ENCODE measurements around the gene TSN. TPM values are rescaled to one million over a fixed set of nuclear protein-coding genes. Genes with fewer than 3 reads are reported as not detected.

The TSN gene
- total RNA-seq, 1 donor from 2014 or later, result 60.4 TPM

DNA sequence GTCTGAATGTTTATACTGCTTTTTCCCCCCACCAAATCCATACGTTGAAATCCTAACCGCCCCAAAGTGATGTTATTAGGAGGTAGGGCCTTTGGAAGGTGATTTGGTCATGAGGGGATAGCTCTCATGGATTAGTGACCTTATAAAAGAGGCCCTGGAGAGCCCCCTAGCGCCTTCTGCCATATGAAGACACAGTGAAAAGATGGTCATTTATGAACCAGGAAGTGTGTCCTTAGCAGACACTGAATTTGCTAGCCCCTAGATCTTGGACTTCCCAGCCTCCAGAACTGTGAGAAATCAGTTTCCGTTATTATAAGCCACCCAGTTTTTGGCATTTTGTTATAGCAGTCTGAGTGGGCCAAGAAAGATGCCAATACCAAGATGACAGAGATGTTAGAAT is 7.2 kb upstream of the TSN start:
- H3K4me3 Mint-ChIP-seq, result no peak overlapping the region
- TF ChIP-seq, protein P1, sequence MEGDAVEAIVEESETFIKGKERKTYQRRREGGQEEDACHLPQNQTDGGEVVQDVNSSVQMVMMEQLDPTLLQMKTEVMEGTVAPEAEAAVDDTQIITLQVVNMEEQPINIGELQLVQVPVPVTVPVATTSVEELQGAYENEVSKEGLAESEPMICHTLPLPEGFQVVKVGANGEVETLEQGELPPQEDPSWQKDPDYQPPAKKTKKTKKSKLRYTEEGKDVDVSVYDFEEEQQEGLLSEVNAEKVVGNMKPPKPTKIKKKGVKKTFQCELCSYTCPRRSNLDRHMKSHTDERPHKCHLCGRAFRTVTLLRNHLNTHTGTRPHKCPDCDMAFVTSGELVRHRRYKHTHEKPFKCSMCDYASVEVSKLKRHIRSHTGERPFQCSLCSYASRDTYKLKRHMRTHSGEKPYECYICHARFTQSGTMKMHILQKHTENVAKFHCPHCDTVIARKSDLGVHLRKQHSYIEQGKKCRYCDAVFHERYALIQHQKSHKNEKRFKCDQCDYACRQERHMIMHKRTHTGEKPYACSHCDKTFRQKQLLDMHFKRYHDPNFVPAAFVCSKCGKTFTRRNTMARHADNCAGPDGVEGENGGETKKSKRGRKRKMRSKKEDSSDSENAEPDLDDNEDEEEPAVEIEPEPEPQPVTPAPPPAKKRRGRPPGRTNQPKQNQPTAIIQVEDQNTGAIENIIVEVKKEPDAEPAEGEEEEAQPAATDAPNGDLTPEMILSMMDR (IDR thresholded peaks at IDR 0.05; ENCODE audit: unreplicated experiment), result no peak
- H3K27ac Mint-ChIP-seq, result no peak overlapping the region
- no peaks in the 10 kb centered on the region for H3K4me1 Mint-ChIP-seq
- no peaks in the 10 kb centered on the region for H3K9me3 Mint-ChIP-seq
- peaks cover 2% of the 10 kb centered on the region for H3K27me3 Mint-ChIP-seq (ENCODE audit: low read depth)
- DNase-seq (ENCODE audit: low spot score in 2 of 2, unreplicated experiment in 2 of 2), result no peak
- no peaks in the 10 kb centered on the region for H3K36me3 Mint-ChIP-seq

DNA sequence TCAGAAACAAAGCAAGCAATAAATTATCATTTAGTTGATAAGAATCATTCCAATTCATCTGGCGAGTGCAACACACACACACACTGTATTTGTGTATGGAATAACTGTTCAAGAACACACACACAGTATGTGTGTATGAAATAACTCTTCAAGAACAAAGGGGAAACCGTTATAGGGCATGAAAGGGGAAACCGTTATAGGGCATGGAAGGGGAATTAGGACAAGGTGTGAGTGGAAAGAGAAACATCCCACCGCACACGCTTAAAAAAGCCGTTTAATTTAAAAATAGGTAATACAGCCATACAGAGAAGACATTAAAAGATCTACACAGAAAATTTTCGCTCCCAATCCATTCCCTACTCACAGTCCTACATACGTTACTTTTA is 607 bp upstream of the TSN start:
- Mint-ChIP-seq H3K36me3 (no peaks in the 10 kb centered on the region), H3K4me3 (peak overlapping the region; percentile 93), H3K9me3 (no peaks in the 10 kb centered on the region), H3K27ac (peak overlapping the region; percentile 73), H3K27me3 (ENCODE audit: low read depth) (no peaks in the 10 kb centered on the region), H3K4me1 (peaks cover 20% of the 10 kb centered on the region)
- no peak for DNase-seq (ENCODE audit: low spot score in 2 of 2, unreplicated experiment in 2 of 2)
- TF ChIP-seq, protein P1 (IDR thresholded peaks at IDR 0.05; ENCODE audit: unreplicated experiment), result no peak

DNA sequence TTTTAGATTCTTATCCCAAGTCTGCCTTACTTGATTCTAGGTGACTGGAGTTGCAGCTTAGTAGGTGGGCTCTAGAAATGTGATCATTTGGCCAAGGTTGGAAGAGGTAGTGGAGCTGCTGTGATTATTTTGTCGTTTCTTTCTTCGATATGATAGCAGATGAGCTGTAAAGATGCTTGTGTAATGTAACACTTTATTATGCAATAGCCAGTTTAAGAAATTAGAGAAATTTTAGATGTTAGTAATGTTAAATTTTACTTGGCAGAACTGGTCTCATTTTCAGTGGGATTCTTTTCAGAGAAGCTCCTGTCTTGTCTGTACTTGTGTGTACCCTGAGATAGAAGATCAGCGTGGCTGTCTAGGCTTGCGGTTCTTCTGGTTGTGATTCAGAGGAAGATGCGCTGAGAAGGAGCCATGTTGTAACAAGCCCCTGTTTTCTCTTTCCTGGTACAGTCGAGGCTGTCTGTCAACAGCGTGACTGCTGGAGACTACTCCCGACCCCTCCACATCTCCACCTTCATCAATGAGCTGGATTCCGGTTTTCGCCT is 9.3 kb downstream of the TSN start:
- H3K36me3 Mint-ChIP-seq, result peaks cover 31% of the 10 kb centered on the region
- TF ChIP-seq, protein P1 (IDR thresholded peaks at IDR 0.05; ENCODE audit: unreplicated experiment), result no peak
- no peak for DNase-seq (ENCODE audit: low spot score in 2 of 2, unreplicated experiment in 2 of 2)
- no peaks in the 10 kb centered on the region for H3K4me1 Mint-ChIP-seq
- H3K4me3 Mint-ChIP-seq, result no peak overlapping the region
- H3K27me3 Mint-ChIP-seq (ENCODE audit: low read depth), result no peaks in the 10 kb centered on the region
- H3K9me3 Mint-ChIP-seq, result no peaks in the 10 kb centered on the region
- H3K27ac Mint-ChIP-seq, result no peak overlapping the region

DNA sequence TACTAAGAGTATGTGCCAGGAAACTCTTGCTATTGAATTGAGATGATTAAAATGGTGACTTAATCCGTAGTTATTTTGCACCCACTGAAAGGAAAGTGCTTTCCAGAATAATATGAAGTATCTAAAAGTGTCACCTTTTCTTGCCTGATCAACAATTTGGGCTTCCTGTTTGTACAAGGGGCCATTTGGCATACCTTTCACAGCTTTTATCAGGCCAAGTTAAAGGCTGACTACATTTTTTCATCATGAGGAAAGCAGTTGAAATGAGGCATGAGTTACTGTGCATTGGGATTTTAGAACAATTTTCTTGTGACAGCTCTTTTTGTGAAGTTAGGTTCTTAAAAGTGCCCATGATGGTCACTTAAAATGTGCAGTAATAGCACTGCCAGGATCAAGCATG is 11.2 kb downstream of the TSN start:
- no peak for DNase-seq (ENCODE audit: low spot score in 2 of 2, unreplicated experiment in 2 of 2)
- Mint-ChIP-seq H3K4me1 (peaks cover under 1% of the 10 kb centered on the region), H3K9me3 (no peaks in the 10 kb centered on the region), H3K36me3 (peaks cover 33% of the 10 kb centered on the region), H3K27me3 (ENCODE audit: low read depth) (no peaks in the 10 kb centered on the region), H3K4me3 (no peak overlapping the region), H3K27ac (no peak overlapping the region)
- TF ChIP-seq, protein P1 (IDR thresholded peaks at IDR 0.05; ENCODE audit: unreplicated experiment), result no peak

DNA sequence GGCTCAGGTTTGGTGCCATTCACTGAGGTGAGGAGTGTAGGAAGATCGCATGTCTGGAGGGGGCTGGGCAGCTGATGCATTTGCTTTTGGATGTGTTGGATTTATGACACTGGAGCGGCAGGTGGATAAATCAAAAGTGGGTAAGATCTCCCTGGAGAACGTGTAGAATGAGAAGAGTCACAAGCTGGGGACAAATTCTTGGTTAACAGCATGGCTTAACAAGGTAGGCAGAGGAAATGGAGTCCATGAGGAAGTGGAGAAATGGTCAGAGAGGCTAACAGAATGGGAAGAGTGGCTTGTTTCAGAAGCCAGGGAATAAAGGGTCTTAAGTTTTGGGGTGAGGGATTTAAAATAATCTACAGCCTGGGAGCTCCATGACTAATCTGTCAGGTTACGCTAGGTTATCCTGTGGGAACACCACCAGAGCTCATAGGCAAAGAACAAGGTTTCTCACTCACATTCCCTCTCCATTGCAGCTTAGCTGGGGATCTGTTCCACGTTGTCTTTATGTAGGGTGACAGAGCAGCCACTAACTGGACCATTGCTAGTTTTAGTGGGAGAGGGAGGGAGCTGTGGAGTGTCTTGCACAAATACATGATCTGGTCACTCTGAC is 12.8 kb downstream of the TSN start:
- Mint-ChIP-seq H3K4me1 (peaks cover 8% of the 10 kb centered on the region), H3K36me3 (peaks cover 28% of the 10 kb centered on the region), H3K27me3 (ENCODE audit: low read depth) (no peaks in the 10 kb centered on the region), H3K4me3 (no peak overlapping the region), H3K9me3 (no peaks in the 10 kb centered on the region), H3K27ac (no peak overlapping the region)
- DNase-seq (ENCODE audit: low spot score in 2 of 2, unreplicated experiment in 2 of 2), result no peak
- TF ChIP-seq, protein P1 (IDR thresholded peaks at IDR 0.05; ENCODE audit: unreplicated experiment), result no peak
